IMR-90 (cell line): ENCODE results near the gene MUC5B. TPM values are rescaled to one million over a fixed set of nuclear protein-coding genes. Genes with fewer than 3 reads are reported as not detected.

Source experiments
- ATAC-seq: fragments of 200-7000 bp; cut with Tn5 transposase; 2 replicates; pipeline ENCODE4 v1.9.1; 2020; ENCODE audit warnings: low read depth, mild to moderate bottlenecking, moderate library complexity
- BruUV-seq: library from RNA; stranded (reverse); fragments of 400-500 nt; replicated peaks from 2 replicates; lab custom pipeline; 2021; lab: Mats Ljungman, UMichigan
- CTCF ChIA-PET: fragments of 300-600 bp; formaldehyde crosslinking; extraction: SDS; loops from one replicate; lab custom pipeline; 2021; ENCODE audit warnings: antibody characterized with exemption; lab: Yijun Ruan, JAX
- POLR2A ChIA-PET: fragments of 300-600 bp; sonication (Branson Sonifier 250); formaldehyde crosslinking; loops from one replicate; lab custom pipeline; 2022; ENCODE audit warnings: antibody characterized with exemption; ENCODE audit not compliant: unreplicated experiment; lab: Charles Lee
- DNase-seq: peaks from one replicate; pipeline ENCODE4 v3.0.0; 2013
- H2AFZ ChIP-seq: replicated peaks from 2 replicates; pipeline ENCODE3; 2013; ENCODE audit warnings: low read length, mild to moderate bottlenecking; ENCODE audit not compliant: poor library complexity
- H2AK5ac ChIP-seq: 2 replicates; pipeline ENCODE4 v1.6.1; 2013; ENCODE audit warnings: low read depth, low read length, inconsistent platforms
- H2AK9ac ChIP-seq: replicated peaks from 2 replicates; pipeline ENCODE3; 2013; ENCODE audit warnings: mild to moderate bottlenecking, low read depth, low read length, moderate library complexity; ENCODE audit not compliant: poor library complexity
- H2BK120ac ChIP-seq: 2 replicates; pipeline ENCODE4 v1.6.1; 2013; ENCODE audit warnings: low read depth, low read length, inconsistent platforms
- H2BK15ac ChIP-seq: 3 replicates; pipeline ENCODE4 v1.6.1; 2013; ENCODE audit warnings: low read depth, low read length, inconsistent platforms
- H2BK20ac ChIP-seq: 2 replicates; pipeline ENCODE4 v1.6.1; 2013; ENCODE audit warnings: low read depth, mild to moderate bottlenecking, inconsistent platforms, low read length, moderate library complexity
- H2BK5ac ChIP-seq: 2 replicates; pipeline ENCODE4 v1.6.1; 2013; ENCODE audit warnings: mild to moderate bottlenecking, low read depth, low read length, inconsistent platforms; ENCODE audit not compliant: poor library complexity, severe bottlenecking
- H3K14ac ChIP-seq: replicated peaks from 2 replicates; pipeline ENCODE4 v1.6.1; 2013; ENCODE audit warnings: low read depth, low read length, inconsistent platforms
- H3K18ac ChIP-seq: 2 replicates; pipeline ENCODE4 v1.6.1; 2013; ENCODE audit warnings: low read depth, low read length, control low read depth
- H3K23ac ChIP-seq: 2 replicates; pipeline ENCODE4 v1.6.1; 2013; ENCODE audit warnings: low read depth, low read length, inconsistent platforms
- H3K27ac ChIP-seq: 2 replicates; pipeline ENCODE4 v1.5.1; 2013; ENCODE audit warnings: mild to moderate bottlenecking, control low read depth, low read length; ENCODE audit not compliant: insufficient read depth
- H3K27me3 ChIP-seq: 2 replicates; pipeline ENCODE4 v1.6.1; 2013; ENCODE audit warnings: low read length; ENCODE audit not compliant: control insufficient read depth, insufficient read depth
- H3K36me3 ChIP-seq: 2 replicates; pipeline ENCODE4 v1.6.1; 2013; ENCODE audit warnings: low read length, mixed read lengths; ENCODE audit not compliant: control insufficient read depth, insufficient read depth
- H3K4ac ChIP-seq: 2 replicates; pipeline ENCODE4 v1.6.1; 2013; ENCODE audit warnings: low read depth, low read length, inconsistent platforms
- H3K4me1 ChIP-seq: 2 replicates; pipeline ENCODE4 v1.6.1; 2013; ENCODE audit warnings: low read length, mixed read lengths; ENCODE audit not compliant: control insufficient read depth, insufficient read depth
- H3K4me2 ChIP-seq: 2 replicates; pipeline ENCODE4 v1.6.1; 2013; ENCODE audit warnings: low read depth, mild to moderate bottlenecking, control low read depth, low read length, moderate library complexity
- H3K4me3 ChIP-seq: 2 replicates; pipeline ENCODE4 v1.5.1; 2013; ENCODE audit warnings: low read depth, mild to moderate bottlenecking, control low read depth, low read length, moderate library complexity; ENCODE audit not compliant: insufficient read depth
- H3K56ac ChIP-seq: 2 replicates; pipeline ENCODE4 v1.6.1; 2013; ENCODE audit warnings: low read length, inconsistent platforms; ENCODE audit not compliant: insufficient read depth; ENCODE audit errors: extremely low read depth
- H3K79me1 ChIP-seq, 2 experiments: 2 replicates each; pipeline ENCODE4 v1.6.1; 2013; ENCODE audit warnings: low read length in 2 of 2, inconsistent platforms in 1 of 2, low read depth in 1 of 2
- H3K9ac ChIP-seq: 2 replicates; pipeline ENCODE4 v1.6.1; 2013; ENCODE audit warnings: low read depth, low read length, control low read depth
- H3K9me1 ChIP-seq: 2 replicates; pipeline ENCODE4 v1.6.1; 2013; ENCODE audit warnings: low read length, inconsistent platforms; ENCODE audit not compliant: insufficient read depth
- H3K9me3 ChIP-seq: 2 replicates; pipeline ENCODE4 v1.6.1; 2013; ENCODE audit warnings: low read length; ENCODE audit not compliant: control insufficient read depth, insufficient read depth
- H4K20me1 ChIP-seq: 2 replicates; pipeline ENCODE4 v1.6.1; 2013; ENCODE audit warnings: low read length, inconsistent platforms; ENCODE audit not compliant: insufficient read depth
- H4K5ac ChIP-seq: 2 replicates; pipeline ENCODE4 v1.6.1; 2013; ENCODE audit warnings: mild to moderate bottlenecking, low read depth, low read length, control low read depth
- H4K8ac ChIP-seq, 2 experiments: 2 replicates each; pipeline ENCODE4 v1.6.1; 2013; ENCODE audit warnings: low read depth in 2 of 2, low read length in 2 of 2, control low read depth in 1 of 2, inconsistent platforms in 1 of 2
- H4K91ac ChIP-seq: 2 replicates; pipeline ENCODE4 v1.6.1; 2013; ENCODE audit warnings: low read depth, low read length, inconsistent platforms; ENCODE audit not compliant: insufficient read depth
- CHD1 ChIP-seq: IDR thresholded peaks from 2 replicates; pipeline ENCODE4 v1.6.1; 2012; ENCODE audit warnings: low read depth, low read length, improper control_type of control experiment
- FOS ChIP-seq: fragments of 150-350 bp; IDR thresholded peaks from 2 replicates; pipeline ENCODE4 v1.6.1; 2016; ENCODE audit warnings: low read depth, low read length
- MAFK ChIP-seq: IDR thresholded peaks from 2 replicates; pipeline ENCODE4 v1.6.1; 2012; ENCODE audit warnings: low read depth, low read length, improper control_type of control experiment
- MXI1 ChIP-seq: IDR thresholded peaks from 2 replicates; pipeline ENCODE4 v1.6.1; 2012; ENCODE audit warnings: low read depth, mild to moderate bottlenecking, low read length, moderate library complexity, borderline replicate concordance
- POLR2A ChIP-seq: IDR thresholded peaks from 2 replicates; pipeline ENCODE4 v1.6.1; 2012; ENCODE audit warnings: mild to moderate bottlenecking, low read depth, low read length
- USF2 ChIP-seq: fragments of 150-350 bp; IDR thresholded peaks from 2 replicates; pipeline ENCODE4 v1.6.1; 2017; ENCODE audit warnings: mild to moderate bottlenecking, antibody characterized with exemption, low read length, low read depth
- WGBS, 2 experiments: methylation state at CpG; one replicate each; pipeline versions ENCODE4 v1.1.5 to v1.1.7; 2013; ENCODE audit warnings: missing lambda C conversion rate in 2 of 2; ENCODE audit not compliant: insufficient read length in 1 of 2; ENCODE audit errors: extremely low coverage in 2 of 2; 5-methylcytosine and 5-hydroxymethylcytosine counted together
- dilution Hi-C: fragments of 300-500 bp; cut with HindIII; formaldehyde crosslinking; loops from one replicate; pipeline ENCODE4 v1.14.3; 2018; ENCODE audit warnings: low sequenced_read_pairs; ENCODE audit not compliant: unreplicated experiment
- in situ Hi-C: fragments of 300-500 bp; cut with MboI; formaldehyde crosslinking; loops from 3 replicates; pipeline ENCODE4 v1.14.3; 2019; ENCODE audit warnings: low sequenced_read_pairs, inconsistent platforms, mixed read lengths
- intact Hi-C: fragments of 100-400 bp; cut with micrococcal nuclease; formaldehyde crosslinking; loops from 2 replicates; pipeline ENCODE4 v1.10.0; 2022
- polyA plus RNA-seq, 3 experiments: library from polyadenylated mRNA; depleted of rRNA; stranded (reverse); fragments of >200 nt; gene quantifications; 2 replicates each; pipeline ENCODE4 v1.2.3, GENCODE V29; 2012; ENCODE audit warnings: low replicate concordance in 1 of 3
- total RNA-seq: library from RNA; depleted of rRNA; stranded (reverse); fragments of >200 nt; gene quantifications from 2 replicates; pipeline ENCODE4 v1.2.3, GENCODE V29; 2012

Gene MUC5B
- total and polyA plus RNA-seq, 2 of the 4 experiments (the other 2 are of a cell fraction) = not detected

GRCh38 chr11:1301220-1302000 is 78.5 kb downstream of the MUC5B start:
- Histone ChIP-seq H3K4ac (no peak overlapping the region), H3K79me1 (peaks cover 13 to 89% of the 10 kb centered on the region in 2 experiments), H3K9me1 (peaks cover 5% of the 10 kb centered on the region), H3K23ac (no peak overlapping the region), H2AFZ (no peak overlapping the region), H3K4me3 (no peak overlapping the region), H4K8ac (no peak overlapping the region), H3K27me3 (no peaks in the 10 kb centered on the region), H3K9me3 (no peaks in the 10 kb centered on the region), H3K4me2 (no peak overlapping the region), H3K27ac (no peak overlapping the region), H4K5ac (no peak overlapping the region), H2AK5ac (no peak overlapping the region), H3K18ac (no peak overlapping the region), H2BK15ac (no peak overlapping the region), H2BK20ac (no peak overlapping the region), H2BK5ac (no peak overlapping the region), H3K36me3 (peaks cover 10% of the 10 kb centered on the region; the same call in 1 of the 2 replicates), H4K20me1 (peaks cover 87% of the 10 kb centered on the region), H3K56ac (no peak overlapping the region), H4K91ac (no peak overlapping the region), H3K9ac (no peak overlapping the region), H3K4me1 (peaks cover 8% of the 10 kb centered on the region), H3K14ac (no peak overlapping the region), H2AK9ac (no peak overlapping the region), H2BK120ac (no peak overlapping the region)
- TF ChIP-seq MXI1 = no peak
- TF ChIP-seq CHD1 = no peak
- no peak for TF ChIP-seq USF2
- no peak for TF ChIP-seq MAFK
- TF ChIP-seq FOS = no peak
- TF ChIP-seq POLR2A = no peak
- in situ Hi-C loops = no loop called here
- POLR2A ChIA-PET = no interaction called here
- dilution Hi-C loops = no loop called here
- ATAC-seq (no peak), DNase-seq (no peak)
- intact Hi-C loops = no loop called here
- no TSS peak for BruUV-seq
- WGBS, 2 experiments = 86% methylated on average over 10 of the region's 22 CpGs; no CpG with 5 or more reads in 1 of the 2 experiments
- CTCF ChIA-PET = no interaction called here
